RWPE1 (cell line): ENCODE measurements around the gene ACOT7.

Experiments
- CTCF ChIA-PET: fragments of 350-600 bp; sonication (Branson Sonifier 250); formaldehyde crosslinking; extraction: SDS; loops from one replicate; lab custom pipeline; 2021; lab: Yijun Ruan, JAX
- POLR2A ChIA-PET: fragments of 400-600 bp; formaldehyde crosslinking; extraction: SDS; loops from one replicate; lab custom pipeline; 2020; ENCODE audit warnings: antibody characterized with exemption; ENCODE audit not compliant: low non-redundant PET; lab: Yijun Ruan, JAX
- DNase-seq: peaks from one replicate; pipeline ENCODE4 v3.0.0; 2012; ENCODE audit warnings: low spot score
- H3K27ac ChIP-seq: fragments of 450-650 bp; 2 replicates; pipeline ENCODE4 v1.5.1; 2017
- TF ChIP-seq, protein P1 (sequence below): fragments of 450-650 bp; conservative IDR thresholded peaks from 2 replicates; pipeline ENCODE4 v1.5.1; 2017; ENCODE audit warnings: low read depth, mild to moderate bottlenecking

ACOT7 gene

GRCh38 chr1:6243993-6244392 lies 149.6 kb downstream of the ACOT7 start, which contains the start of gene HES3:
TSS of gene HES3 (plus strand) at chr1:6244179. CDS start at chr1:6244366, 187 bp downstream.
- H3K27ac ChIP-seq = no peak within 1 kb of the TSS
- TF ChIP-seq, protein P1, sequence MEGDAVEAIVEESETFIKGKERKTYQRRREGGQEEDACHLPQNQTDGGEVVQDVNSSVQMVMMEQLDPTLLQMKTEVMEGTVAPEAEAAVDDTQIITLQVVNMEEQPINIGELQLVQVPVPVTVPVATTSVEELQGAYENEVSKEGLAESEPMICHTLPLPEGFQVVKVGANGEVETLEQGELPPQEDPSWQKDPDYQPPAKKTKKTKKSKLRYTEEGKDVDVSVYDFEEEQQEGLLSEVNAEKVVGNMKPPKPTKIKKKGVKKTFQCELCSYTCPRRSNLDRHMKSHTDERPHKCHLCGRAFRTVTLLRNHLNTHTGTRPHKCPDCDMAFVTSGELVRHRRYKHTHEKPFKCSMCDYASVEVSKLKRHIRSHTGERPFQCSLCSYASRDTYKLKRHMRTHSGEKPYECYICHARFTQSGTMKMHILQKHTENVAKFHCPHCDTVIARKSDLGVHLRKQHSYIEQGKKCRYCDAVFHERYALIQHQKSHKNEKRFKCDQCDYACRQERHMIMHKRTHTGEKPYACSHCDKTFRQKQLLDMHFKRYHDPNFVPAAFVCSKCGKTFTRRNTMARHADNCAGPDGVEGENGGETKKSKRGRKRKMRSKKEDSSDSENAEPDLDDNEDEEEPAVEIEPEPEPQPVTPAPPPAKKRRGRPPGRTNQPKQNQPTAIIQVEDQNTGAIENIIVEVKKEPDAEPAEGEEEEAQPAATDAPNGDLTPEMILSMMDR = no peak
- ChIA-PET CTCF (interaction anchor here (0.6 to 1.1 kb wide), 6 partner anchors 44 to 601 kb away, joined by 3 to 9 read pairs (median 4); partner anchors contain the start of gene RPL22), POLR2A (no interaction called here)
- DNase-seq = no peak

GRCh38 chr1:6243053-6243834 lies 150.3 kb downstream of the ACOT7 start:
- no peak overlapping the region for H3K27ac ChIP-seq
- TF ChIP-seq, protein P1 = no peak
- ChIA-PET CTCF (interaction anchor here (0.5 to 1.6 kb wide), 4 partner anchors 43 to 134 kb away, joined by 3 to 13 read pairs (median 4); no protein-coding TSS in a partner anchor), POLR2A (no interaction called here)
- DNase-seq = no peak

- ChIA-PET CTCF (interaction anchor here (0.6 to 1.6 kb wide), 4 partner anchors 42 to 212 kb away, joined by 3 to 13 read pairs (median 4); no protein-coding TSS in a partner anchor), POLR2A (no interaction called here)
- H3K27ac ChIP-seq = no peak overlapping the region
- DNase-seq = no peak
- TF ChIP-seq, protein P1 = no peak
Observed at GRCh38 chr1:6241887-6242740, 151.5 kb downstream of the ACOT7 start.

DNA sequence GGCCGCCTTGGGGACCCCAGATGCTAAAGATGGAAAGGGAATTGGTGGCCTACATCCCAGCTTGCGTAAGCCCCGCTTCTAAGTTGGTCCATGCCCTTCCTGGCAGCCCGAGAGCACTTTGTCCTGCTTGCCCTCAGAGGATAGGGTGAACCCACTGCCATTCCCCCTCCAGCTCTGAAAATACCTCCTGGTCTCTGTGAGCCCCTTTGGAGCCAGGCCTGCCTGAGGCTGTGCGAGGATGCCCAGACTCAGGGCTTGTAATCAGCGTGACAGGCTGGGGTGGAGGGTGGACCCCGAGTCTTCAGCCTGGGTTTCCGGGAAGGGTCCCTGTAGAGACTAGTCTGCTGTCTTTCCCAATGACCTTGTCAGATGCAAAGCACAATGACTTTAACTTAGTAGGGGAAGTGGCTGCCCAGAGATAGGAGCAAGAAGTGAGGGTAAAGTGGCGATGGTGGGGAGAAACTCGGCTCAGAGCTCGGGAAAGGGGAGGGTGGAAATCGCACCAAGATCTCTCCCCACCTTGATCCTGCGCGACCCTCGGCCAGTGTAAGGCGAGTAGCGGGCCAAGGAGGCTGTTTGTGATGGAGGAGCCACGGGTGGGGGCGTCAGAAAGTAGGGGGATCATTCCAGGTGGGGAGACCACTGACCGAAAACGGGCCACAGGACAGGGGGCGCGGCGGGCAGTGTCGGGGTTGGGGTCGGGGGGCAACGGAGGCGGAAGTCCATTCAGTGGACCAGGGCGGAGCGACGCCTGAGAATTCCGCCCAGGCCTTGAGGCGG lies 152.3 kb downstream of the ACOT7 start:
- DNase-seq = no peak
- POLR2A ChIA-PET = interaction anchor here (0.6 kb wide), 1 partner anchor 114 kb away, joined by 4 read pairs; no protein-coding TSS in a partner anchor
- CTCF ChIA-PET = interaction anchor here (0.6 to 1.6 kb wide), 4 partner anchors 35 to 211 kb away, joined by 3 to 13 read pairs (median 4); no protein-coding TSS in a partner anchor
- TF ChIP-seq, protein P1 = no peak
- H3K27ac ChIP-seq = no peak overlapping the region

- ChIA-PET POLR2A (interaction anchor here (0.6 to 0.7 kb wide), 2 partner anchors 38 to 139 kb away, joined by 3 to 4 read pairs; no protein-coding TSS in a partner anchor), CTCF (interaction anchor here (0.6 to 1.1 kb wide), 3 partner anchors 188 to 1427 kb away, joined by 3 to 4 read pairs (median 3); no protein-coding TSS in a partner anchor)
- H3K27ac ChIP-seq = no peak overlapping the region
- DNase-seq = no peak
- TF ChIP-seq, protein P1 = no peak
Observed at GRCh38 chr1:6239950-6240768, 153.4 kb downstream of the ACOT7 start.
